Erythroblast (primary cell): ENCODE measurements around the gene C4orf51.

Experiments used
- GATA1 ChIP-seq: IDR thresholded peaks from 2 replicates; pipeline ENCODE4 v1.6.1; 2011; ENCODE audit warnings: low read depth, mild to moderate bottlenecking, control low read depth, low read length, moderate library complexity
- POLR2A ChIP-seq: IDR thresholded peaks from 2 replicates; pipeline ENCODE4 v1.6.1; 2011; ENCODE audit warnings: mild to moderate bottlenecking, low read length

- TF ChIP-seq POLR2A (no peak), GATA1 (no peak)
Measured at GRCh38 chr4:145719752-145720624, 40.0 kb downstream of the C4orf51 start.
